Breast epithelium (tissue), 4 donors: ENCODE results near the gene ARID3A. TPM values are rescaled to one million over a fixed set of nuclear protein-coding genes. Genes with fewer than 3 reads are reported as not detected.

Experiments
- DNase-seq, 2 donors: peaks; one replicate each; pipeline ENCODE4 v3.0.0-alpha.2; 2019; ENCODE audit warnings: low spot score in 2 of 2
- H3K27ac ChIP-seq, 2 donors: fragments of 200-600 bp; sonication (generic) in 1 of 2; one replicate each; pipeline ENCODE4 v1.5.1; 2016 to 2019; ENCODE audit warnings: mild to moderate bottlenecking in 1 of 2
- H3K27me3 ChIP-seq, 2 donors: fragments of 200-600 bp; sonication (generic) in 1 of 2; one replicate each; pipeline versions ENCODE4 v1.5.1 to v1.6.0; 2017 to 2019; ENCODE audit warnings: control low read depth in 1 of 2, mild to moderate bottlenecking in 1 of 2
- H3K36me3 ChIP-seq: fragments of 200-600 bp; one replicate; pipeline ENCODE4 v1.5.1; 2019
- H3K4me1 ChIP-seq, 2 donors: fragments of 200-600 bp; sonication (generic); one replicate each; pipeline ENCODE4 v1.5.1; 2016 to 2019; ENCODE audit warnings: control low read depth in 1 of 2
- H3K4me3 ChIP-seq, 3 donors: fragments of 200-600 bp; sonication (generic); 1 replicate in 2 of 3; 2 replicates in 1 of 3; pipeline ENCODE4 v1.5.1; 2016 to 2019; ENCODE audit warnings: mild to moderate bottlenecking in 3 of 3, moderate library complexity in 2 of 3
- H3K9me3 ChIP-seq, 2 donors: fragments of 200-600 bp; sonication (generic) in 1 of 2; one replicate each; pipeline ENCODE4 v1.5.1; 2016 to 2019; ENCODE audit warnings: control low read depth in 1 of 2
- CTCF ChIP-seq, 3 donors: fragments of 450-650 bp; IDR thresholded peaks; one replicate each; pipeline ENCODE4 v1.5.1; 2016 to 2017; ENCODE audit warnings: antibody characterized with exemption in 3 of 3, mild to moderate bottlenecking in 3 of 3, moderate library complexity in 3 of 3
- POLR2A ChIP-seq: fragments of 450-650 bp; IDR thresholded peaks from one replicate; pipeline ENCODE4 v1.6.1; 2016; ENCODE audit warnings: antibody characterized with exemption, mild to moderate bottlenecking, moderate library complexity
- POLR2AphosphoS5 ChIP-seq, 3 donors: sonication (generic); formaldehyde crosslinking; IDR thresholded peaks; one replicate each; pipeline ENCODE4 v1.6.1; 2017; ENCODE audit warnings: antibody characterized with exemption in 3 of 3
- intact Hi-C: fragments of 100-400 bp; cut with DNase I; formaldehyde crosslinking; loops from one replicate; pipeline ENCODE4 v1.15.1; 2023; ENCODE audit warnings: low total_unique reads
- total RNA-seq, 3 donors: library from RNA; depleted of rRNA; stranded (reverse); fragments of >200 nt; gene quantifications; one replicate each; pipeline ENCODE4 v1.1.0, GENCODE V29; 2016

ARID3A gene
- total RNA-seq, 3 donors from 2014 or later, result 3.5 to 11.1 (median 4.8) TPM

DNA sequence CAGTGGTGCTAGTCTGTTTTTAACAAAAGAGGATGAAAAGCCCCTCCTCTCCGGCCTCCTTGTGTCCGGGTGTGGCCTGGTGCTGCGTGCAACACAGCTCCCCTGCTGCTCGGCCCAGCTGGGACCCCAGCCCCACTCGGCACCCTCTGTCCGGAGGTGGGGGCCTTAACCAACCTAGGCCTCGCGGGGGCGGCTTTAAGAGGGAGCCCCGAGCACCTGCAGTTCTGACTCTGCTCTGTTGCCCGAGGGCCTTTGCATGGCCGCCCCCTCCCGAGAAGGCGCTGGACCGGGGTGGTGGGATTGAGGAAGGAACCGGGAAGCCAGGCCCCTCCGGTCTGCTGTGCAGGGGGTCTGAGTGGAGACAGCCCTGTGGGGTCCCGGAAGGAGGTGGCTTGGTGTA is 68.7 kb downstream of the ARID3A start:
- intact Hi-C loops, result loop anchor here (10.0 kb wide), 1 partner anchor 220 kb away; no protein-coding TSS in a partner anchor
- Histone ChIP-seq H3K27me3 (peaks cover 2 to 41% of the 10 kb centered on the region in 2 donors), H3K4me3 (no peak overlapping the region), H3K9me3 (no peaks in the 10 kb centered on the region), H3K36me3 (no peaks in the 10 kb centered on the region), H3K27ac (no peak overlapping the region), H3K4me1 (no peaks in the 10 kb centered on the region)
- no peak for DNase-seq
- TF ChIP-seq POLR2AphosphoS5 (IDR thresholded peaks at IDR 0.05), result no peak
- TF ChIP-seq CTCF (IDR thresholded peaks at IDR 0.05), result no peak
- TF ChIP-seq POLR2A, result no peak

- Histone ChIP-seq H3K4me1 (no peaks in the 10 kb centered on the region), H3K9me3 (no peaks in the 10 kb centered on the region), H3K27me3 (peaks cover 5 to 48% of the 10 kb centered on the region in 2 donors), H3K27ac (no peak overlapping the region), H3K36me3 (no peaks in the 10 kb centered on the region), H3K4me3 (no peak overlapping the region)
- intact Hi-C loops, result loop anchor here (10.0 kb wide), 1 partner anchor 220 kb away; no protein-coding TSS in a partner anchor
- DNase-seq, result no peak
- TF ChIP-seq POLR2A (no peak), CTCF (IDR thresholded peaks at IDR 0.05) (no peak), POLR2AphosphoS5 (IDR thresholded peaks at IDR 0.05) (no peak)
These were observed 69.4 kb downstream of the ARID3A start for GRCh38 chr19:995051-995827.

GRCh38 chr19:996051-996838 is 70.4 kb downstream of the ARID3A start:
- intact Hi-C loops, result loop anchor here (10.0 kb wide), 1 partner anchor 221 kb away; no protein-coding TSS in a partner anchor
- H3K9me3 ChIP-seq, result no peaks in the 10 kb centered on the region
- H3K36me3 ChIP-seq, result no peaks in the 10 kb centered on the region
- no peaks in the 10 kb centered on the region for H3K4me1 ChIP-seq
- DNase-seq, result peak in 1 of 2 donors; percentile 47
- TF ChIP-seq POLR2AphosphoS5 (IDR thresholded peaks at IDR 0.05), result peak in 1 of 3 donors; percentile 6
- TF ChIP-seq POLR2A, result no peak
- H3K4me3 ChIP-seq, result peak overlapping the region in 2 of 3 donors; percentile 0 to 25
- H3K27me3 ChIP-seq, result peaks cover 10 to 57% of the 10 kb centered on the region in 2 donors
- no peak overlapping the region for H3K27ac ChIP-seq

DNA sequence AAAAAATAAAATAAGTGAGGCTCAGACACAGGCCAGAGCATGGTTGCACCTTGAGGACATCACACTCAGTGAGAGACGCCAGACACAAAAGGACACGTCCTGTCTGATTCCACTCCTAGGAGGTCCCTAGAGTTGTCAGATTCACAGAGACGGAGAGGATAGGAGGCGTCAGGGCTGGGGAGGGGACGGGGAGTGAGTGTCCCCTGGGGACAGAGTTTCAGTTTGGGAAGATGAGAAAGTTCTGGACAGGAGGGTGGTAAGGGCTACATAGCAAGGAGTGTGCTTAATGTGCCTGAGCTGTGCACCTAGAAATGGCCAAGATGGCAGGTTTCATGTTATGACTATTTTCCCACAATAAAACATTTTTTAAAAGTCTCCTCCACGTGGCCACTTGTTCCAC is 72.2 kb downstream of the ARID3A start:
- TF ChIP-seq POLR2A (no peak), POLR2AphosphoS5 (IDR thresholded peaks at IDR 0.05) (no peak), CTCF (IDR thresholded peaks at IDR 0.05) (no peak)
- DNase-seq, result no peak
- Histone ChIP-seq H3K9me3 (no peaks in the 10 kb centered on the region), H3K4me3 (no peak overlapping the region), H3K27ac (no peak overlapping the region), H3K4me1 (no peaks in the 10 kb centered on the region), H3K27me3 (peaks cover 15 to 72% of the 10 kb centered on the region in 2 donors), H3K36me3 (no peaks in the 10 kb centered on the region)
- intact Hi-C loops, result loop anchor here (10.0 kb wide), 1 partner anchor 223 kb away; no protein-coding TSS in a partner anchor

DNA sequence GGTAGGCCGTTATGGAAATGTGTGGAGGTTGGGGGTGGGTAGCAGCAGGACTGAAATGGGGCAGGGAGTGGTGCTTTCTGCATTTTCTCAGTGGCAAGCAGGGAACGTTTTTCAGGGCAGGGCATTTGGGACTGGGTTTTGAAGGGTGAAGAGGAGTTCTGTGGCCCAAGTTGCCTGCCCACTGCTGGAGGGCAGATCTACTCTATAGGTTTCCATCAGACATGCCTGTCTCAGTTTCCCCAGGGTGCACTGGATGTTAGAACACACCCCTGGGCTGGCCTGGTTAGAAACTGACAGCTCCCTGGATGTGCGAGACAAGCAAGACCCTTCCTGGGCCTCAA is 73.5 kb downstream of the ARID3A start:
- Histone ChIP-seq H3K27me3 (peaks cover 16 to 79% of the 10 kb centered on the region in 2 donors), H3K27ac (no peak overlapping the region), H3K4me1 (no peaks in the 10 kb centered on the region), H3K4me3 (no peak overlapping the region), H3K36me3 (no peaks in the 10 kb centered on the region), H3K9me3 (no peaks in the 10 kb centered on the region)
- no peak for DNase-seq
- no peak for TF ChIP-seq CTCF (IDR thresholded peaks at IDR 0.05)
- TF ChIP-seq POLR2AphosphoS5 (IDR thresholded peaks at IDR 0.05), result no peak
- no peak for TF ChIP-seq POLR2A
- intact Hi-C loops, result loop anchor here (10.0 kb wide), 1 partner anchor 225 kb away; no protein-coding TSS in a partner anchor
